A204.1 (cell line): ENCODE measurements around the gene SLC15A5.

Experiments
- FAIRE-seq: peaks from 2 replicates; lab custom pipeline; 2012; peaks lifted over from hg19 to GRCh38; lab: Jason Lieb, UNC

SLC15A5 gene

DNA sequence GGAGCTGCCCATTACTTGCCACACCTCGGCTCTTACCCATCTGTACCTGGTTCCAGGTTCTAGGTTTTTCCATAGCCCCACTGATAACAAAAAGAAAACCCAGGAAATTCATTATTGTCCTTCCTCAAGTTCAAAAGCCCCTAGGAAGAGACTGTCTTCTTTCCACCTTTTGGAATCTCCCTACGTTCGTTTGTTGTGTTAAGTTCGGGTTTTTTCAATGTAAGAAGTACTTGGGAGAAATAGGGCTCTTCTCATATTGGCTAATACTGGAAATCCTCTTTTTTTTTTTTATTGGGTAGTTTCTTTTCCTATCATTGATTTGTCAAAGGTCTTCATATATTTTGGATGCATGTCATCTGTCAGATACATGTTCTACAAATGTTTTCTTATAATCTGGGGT lies 17.3 kb downstream of the SLC15A5 start:
- no peak for FAIRE-seq

DNA sequence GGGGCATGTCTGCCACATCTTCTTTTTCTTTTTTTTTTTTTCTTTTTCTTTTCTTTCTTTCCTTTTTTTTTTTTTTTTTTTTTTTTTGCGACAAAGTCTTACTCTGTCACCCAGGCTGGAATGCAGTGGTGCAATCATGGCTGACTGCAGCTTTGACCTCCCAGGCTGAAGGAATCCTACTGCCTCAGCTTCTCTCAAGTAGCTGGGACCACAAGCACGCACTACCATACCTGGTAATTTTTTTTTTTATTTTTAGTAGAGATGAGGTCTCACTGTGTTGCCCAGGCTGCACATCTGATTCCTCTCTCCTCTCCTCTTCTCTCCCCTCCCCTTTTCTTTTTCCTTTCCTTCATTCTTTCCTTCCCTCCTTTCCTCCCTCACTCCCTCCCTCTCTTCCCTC lies 18.5 kb downstream of the SLC15A5 start:
- no peak for FAIRE-seq

- FAIRE-seq, result no peak
Measured at GRCh38 chr12:16246264-16246663, 31.2 kb downstream of the SLC15A5 start.

DNA sequence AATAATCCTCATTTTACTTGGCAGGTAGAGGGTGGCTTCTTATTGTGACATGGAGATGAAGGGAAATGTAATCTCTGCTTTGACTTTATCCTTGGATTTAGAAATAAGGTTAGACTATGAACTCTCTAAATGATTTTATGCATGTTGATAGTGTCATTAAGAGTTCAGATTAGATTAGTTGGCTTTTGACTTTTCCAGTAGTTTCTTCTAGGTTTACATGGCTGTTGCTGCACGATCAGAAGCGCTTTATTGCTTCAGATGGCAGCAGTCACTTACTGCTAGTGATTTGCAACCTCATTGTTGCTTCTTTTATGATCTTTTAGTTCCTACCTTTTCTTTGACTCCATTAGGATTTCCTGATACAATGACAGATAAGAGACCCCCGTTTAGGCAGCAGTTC lies 32.3 kb downstream of the SLC15A5 start:
- FAIRE-seq, result no peak

- no peak for FAIRE-seq
Measured at GRCh38 chr12:16243487-16244412, 33.7 kb downstream of the SLC15A5 start.

- FAIRE-seq, result no peak
Measured at GRCh38 chr12:16241346-16241745, 36.1 kb downstream of the SLC15A5 start.

DNA sequence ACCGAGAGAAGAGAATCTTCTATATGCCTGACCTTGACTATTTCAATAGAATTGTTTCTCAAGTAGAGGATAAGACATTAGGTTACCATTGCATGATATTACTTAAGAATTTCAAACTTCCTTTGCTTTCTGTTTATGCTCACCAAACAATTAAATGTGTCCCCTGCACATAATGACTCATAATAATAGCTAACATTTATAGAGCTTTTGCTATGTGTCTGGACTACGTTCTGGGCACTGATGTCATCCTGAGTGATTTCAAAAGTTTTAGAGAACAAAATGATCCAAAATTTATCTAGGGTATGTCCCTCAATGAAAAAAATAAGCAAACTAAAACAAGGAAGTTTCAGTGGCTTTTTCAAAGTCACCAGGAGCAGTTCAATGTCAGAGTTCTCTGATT lies 38.8 kb downstream of the SLC15A5 start:
- no peak for FAIRE-seq

DNA sequence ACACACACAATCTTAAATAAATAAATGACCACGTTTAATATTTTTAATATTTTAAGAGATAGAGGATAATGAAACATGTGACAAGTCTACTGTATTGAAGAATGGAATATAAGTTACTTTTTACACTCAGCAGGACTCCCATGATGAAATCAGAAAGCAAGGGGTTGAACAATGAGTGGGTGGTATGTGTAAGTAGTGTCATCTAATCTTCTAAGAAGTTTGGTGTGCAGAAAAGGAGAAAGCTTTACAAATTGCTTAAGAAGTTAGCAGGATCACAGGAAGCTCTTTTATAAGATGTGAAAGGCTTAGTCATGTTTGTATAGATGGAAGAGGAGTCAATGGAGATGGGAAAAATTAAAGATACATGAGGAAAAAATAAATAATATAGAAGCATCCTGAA lies 47.8 kb downstream of the SLC15A5 start:
- no peak for FAIRE-seq

DNA sequence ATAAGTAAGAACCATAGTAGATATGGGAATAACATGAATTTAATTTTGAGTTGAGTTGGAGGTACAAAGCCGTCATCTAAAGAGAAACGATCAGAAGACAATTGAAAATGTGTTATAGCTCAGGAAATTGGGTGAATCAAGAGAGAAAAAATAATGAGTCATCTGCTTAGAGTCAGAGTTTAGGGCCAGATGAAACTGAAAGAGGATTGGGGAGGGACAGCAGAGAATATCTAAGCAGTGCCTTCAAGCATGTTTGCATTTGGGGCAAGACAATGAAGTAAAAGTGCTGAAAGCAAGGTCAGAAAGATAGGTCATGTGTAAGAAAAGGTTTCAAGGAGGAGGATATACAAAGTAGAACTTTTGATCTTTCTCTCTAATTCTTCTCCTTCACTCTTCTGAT lies 49.4 kb downstream of the SLC15A5 start:
- no peak for FAIRE-seq

DNA sequence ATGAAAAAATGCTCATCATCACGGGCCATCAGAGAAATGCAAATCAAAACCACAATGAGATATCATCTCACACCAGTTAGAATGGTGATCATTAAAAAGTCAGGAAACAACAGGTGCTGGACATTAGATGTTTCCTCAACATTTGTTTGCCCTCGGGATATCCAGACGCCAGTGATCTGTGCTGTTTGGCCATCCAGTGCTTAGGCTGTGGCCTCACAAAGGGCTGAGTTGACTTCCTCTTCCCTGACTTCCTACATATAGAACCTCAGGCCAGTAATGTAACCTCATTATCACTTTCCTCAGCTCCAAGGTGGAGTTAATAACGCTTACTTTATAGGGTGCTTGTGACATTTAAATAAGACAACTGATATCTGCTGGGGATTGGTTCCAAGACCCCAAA lies 51.8 kb downstream of the SLC15A5 start:
- FAIRE-seq, result no peak

DNA sequence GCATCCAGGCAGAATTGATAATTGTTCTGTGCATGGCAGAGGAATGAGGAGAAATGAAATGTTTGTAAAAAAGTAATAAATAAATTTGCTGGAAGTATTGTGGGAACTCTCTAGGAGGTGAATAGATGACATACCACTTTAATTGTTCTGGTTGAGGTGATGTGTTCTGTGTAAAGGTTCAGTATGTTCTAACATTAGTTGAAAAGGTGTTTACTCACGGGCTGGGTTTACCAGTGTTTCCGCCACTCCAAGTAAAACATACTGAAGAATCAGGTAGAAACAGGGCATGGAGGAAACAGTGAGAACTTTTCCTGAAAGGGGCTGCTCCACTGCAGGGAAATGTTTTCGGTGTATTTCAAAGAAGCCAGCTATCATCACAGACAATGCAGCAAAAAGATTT lies 53.3 kb downstream of the SLC15A5 start:
- no peak for FAIRE-seq

DNA sequence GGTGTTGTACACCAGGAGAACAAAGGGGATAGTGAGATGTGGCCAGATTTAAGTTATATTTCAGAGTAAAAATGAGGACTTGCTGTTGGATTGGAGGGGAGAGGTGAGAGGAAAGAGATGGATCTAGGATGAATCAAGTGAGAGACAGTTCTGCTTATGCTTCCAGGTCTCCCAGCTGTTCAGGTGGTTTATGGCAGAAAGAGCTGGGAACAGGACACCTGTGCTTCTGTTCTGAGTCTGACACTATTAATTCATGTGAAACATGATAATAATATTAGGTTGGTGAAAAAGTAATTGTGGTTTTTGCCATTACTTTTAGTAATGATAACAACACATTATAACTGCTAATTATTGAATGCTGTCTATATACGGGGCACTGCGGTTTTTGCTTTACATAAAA lies 55.7 kb downstream of the SLC15A5 start:
- no peak for FAIRE-seq

DNA sequence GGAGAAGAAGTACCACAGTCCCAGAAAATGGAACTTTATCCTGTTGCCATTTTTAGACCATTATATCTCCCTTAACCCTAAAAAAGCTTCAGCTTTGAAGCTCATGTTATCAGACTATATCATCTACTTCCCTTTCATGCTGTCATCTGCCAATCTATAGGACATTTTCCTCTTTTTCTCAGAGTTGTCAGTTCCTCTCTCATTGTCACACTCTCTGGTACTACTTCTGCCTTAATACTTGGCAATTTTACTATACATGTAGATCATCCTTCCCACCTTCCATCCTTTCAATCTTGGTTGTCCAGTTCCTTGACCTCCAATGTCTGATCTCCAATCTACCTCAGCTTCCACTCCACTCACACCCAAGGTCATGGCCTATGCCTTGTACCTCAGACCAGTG lies 57.4 kb downstream of the SLC15A5 start:
- FAIRE-seq, result no peak

- no peak for FAIRE-seq
Measured at GRCh38 chr12:16218934-16219751, 58.3 kb downstream of the SLC15A5 start.

GRCh38 chr12:16218234-16218633 lies 59.3 kb downstream of the SLC15A5 start:
- no peak for FAIRE-seq

GRCh38 chr12:16211731-16212130 lies 65.8 kb downstream of the SLC15A5 start:
- no peak for FAIRE-seq

DNA sequence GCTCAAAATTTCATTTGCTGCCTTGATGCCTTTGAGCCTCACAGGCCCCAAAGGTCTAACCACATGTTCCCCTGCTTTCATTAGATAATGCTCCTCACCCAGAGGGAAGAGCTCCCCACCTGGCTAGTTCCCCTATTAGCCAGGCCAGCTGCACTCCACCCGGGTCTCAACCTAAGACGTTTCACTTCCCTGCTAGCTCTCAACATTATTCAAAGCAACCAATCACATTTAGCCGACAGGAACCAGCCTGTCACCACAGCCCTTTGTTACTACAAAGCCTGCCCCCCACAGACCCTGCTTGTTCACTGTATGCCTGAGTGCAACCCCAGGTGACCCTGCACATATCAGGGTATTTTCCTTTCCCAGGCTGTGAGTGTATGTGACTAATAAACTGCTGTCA lies 78.6 kb downstream of the SLC15A5 start:
- no peak for FAIRE-seq

DNA sequence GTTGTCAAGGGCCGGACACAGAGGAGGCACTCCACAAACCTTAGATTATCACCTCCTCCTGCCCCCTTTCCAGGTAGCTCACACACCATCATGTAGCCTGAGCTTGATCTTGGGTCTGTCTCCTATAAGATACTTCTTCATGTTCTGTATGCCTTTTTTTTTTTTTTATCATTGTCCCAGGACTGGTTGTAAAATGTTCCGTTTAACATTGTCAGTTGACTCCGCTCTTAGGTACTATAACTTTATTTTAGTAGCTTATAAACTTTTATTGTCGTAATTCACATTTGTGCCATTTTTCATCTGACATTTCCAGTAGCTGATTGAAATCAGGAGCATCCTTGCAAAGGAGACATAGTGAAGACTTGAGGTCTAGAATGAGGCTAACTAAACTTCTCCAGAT lies 79.9 kb downstream of the SLC15A5 start:
- no peak for FAIRE-seq

DNA sequence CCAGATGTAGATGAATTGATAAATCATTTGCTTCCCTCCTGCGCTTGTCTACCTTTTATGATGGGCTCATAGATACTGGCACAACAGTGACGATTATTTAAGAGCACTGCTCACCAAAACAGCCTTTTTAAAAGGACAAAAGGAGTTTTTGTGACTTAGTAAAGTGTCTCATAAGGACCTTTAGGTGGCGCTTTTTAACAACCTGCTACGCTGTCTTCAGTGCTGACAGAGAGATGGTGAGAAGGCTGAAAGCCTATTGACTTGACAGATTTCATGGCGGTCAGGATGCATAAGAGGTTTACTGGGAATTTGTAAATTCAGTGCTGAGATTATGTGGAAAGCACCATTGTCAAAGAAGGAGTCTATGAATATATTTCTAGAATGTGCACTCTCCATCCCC lies 87.6 kb downstream of the SLC15A5 start:
- no peak for FAIRE-seq

DNA sequence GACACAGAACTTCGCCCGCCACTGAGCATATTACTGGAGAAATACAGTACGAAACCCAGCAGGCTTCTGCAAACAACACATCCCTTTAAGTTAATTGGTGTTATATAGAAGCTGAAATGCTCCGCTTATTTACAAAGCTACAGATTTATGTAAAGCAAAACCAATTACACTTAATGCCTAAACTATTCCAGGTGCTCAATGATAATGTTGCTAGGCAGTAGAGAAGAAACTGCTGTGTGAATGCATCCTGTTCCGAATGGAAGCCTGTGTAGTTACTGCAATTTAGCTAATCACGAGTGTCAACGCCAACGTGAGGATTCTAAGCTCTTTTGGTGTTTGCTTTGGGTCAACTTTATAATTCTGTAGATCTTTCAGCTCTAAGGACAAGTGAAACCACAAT lies 89.8 kb downstream of the SLC15A5 start:
- no peak for FAIRE-seq

DNA sequence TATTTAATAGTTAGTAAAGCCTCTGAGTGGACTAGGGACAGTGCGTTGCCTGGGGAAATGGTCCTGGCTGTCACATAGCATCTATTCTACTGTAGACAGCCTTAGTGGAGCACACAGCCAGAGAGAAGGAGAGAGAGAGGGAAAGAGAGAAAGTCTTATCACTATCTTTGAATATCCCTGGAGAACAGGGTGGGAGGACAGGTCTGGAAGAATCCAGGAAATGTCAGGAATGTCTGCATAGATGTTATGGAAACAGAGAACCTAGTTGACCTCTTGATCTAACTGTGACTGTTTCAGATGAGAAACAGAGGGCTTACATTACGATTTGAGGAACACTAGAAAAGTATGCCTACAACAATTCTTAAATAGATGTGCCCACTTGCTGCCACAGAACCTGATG lies 92.8 kb downstream of the SLC15A5 start:
- no peak for FAIRE-seq

DNA sequence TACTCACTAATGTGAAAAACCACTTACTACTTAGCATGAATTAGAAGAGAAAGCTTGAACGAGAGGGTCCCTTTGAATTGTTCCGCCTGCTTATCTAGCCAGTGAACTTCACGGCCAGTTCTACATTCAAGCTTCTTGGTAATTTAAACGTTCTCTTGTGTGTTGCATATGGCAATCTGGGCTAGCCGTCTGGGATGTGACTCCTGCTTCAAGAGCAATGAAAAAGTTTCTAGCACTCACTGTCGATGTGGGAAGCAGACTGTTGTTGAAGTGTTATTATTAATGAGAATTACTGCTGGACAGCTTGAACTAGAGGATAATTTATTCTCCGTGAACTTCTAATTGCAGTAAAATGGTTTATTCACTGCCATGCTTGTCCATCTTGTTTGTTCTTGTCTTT lies 93.9 kb downstream of the SLC15A5 start:
- no peak for FAIRE-seq

DNA sequence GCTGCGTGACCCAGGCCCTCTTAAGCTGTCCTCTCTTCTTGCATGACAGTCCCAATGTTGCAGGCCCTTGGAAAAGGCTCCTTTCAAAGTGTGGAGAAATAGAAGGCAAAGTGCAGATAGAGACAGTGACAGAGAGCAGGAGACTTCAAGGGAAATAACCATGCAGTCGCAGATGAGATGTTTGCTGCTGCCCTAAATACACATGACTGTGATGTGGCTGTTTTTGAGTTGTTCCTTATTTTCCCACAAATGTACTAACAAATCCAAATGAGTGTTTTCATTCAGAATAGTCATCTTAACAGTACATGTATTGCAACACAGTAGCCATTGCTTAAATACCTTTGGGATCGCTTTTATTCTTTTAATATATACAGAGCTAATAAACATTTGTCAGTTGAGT lies 101.6 kb downstream of the SLC15A5 start:
- FAIRE-seq, result no peak

- FAIRE-seq, result no peak
Measured at GRCh38 chr12:16174282-16174681, 103.2 kb downstream of the SLC15A5 start.
